Gastrocnemius medialis (tissue), 4 donors: ENCODE measurements around the gene RHOU.

Source experiments
- POLR2A ChIP-seq, 2 donors: fragments of 450-650 bp; IDR thresholded peaks; one replicate each; pipeline ENCODE4 v1.6.1; 2017; ENCODE audit warnings: antibody characterized with exemption in 2 of 2, mild to moderate bottlenecking in 2 of 2, moderate library complexity in 2 of 2
- TF ChIP-seq, protein P1 (sequence below), 5 experiments: fragments of 450-650 bp in 3 of 5; fragments of 200-600 bp in 2 of 5; sonication (generic) in 2 of 5; IDR thresholded peaks in 4 of 5; conservative IDR thresholded peaks in 1 of 5; 1 replicate in 4 of 5; 2 replicates in 1 of 5; pipeline ENCODE4 v1.5.1; 2016 to 2019; ENCODE audit warnings: antibody characterized with exemption in 5 of 5, mild to moderate bottlenecking in 3 of 5, moderate library complexity in 3 of 5

GRCh38 chr1:228736844-228737445 lies 1.7 kb downstream of the RHOU start:
- TF ChIP-seq, protein P1, sequence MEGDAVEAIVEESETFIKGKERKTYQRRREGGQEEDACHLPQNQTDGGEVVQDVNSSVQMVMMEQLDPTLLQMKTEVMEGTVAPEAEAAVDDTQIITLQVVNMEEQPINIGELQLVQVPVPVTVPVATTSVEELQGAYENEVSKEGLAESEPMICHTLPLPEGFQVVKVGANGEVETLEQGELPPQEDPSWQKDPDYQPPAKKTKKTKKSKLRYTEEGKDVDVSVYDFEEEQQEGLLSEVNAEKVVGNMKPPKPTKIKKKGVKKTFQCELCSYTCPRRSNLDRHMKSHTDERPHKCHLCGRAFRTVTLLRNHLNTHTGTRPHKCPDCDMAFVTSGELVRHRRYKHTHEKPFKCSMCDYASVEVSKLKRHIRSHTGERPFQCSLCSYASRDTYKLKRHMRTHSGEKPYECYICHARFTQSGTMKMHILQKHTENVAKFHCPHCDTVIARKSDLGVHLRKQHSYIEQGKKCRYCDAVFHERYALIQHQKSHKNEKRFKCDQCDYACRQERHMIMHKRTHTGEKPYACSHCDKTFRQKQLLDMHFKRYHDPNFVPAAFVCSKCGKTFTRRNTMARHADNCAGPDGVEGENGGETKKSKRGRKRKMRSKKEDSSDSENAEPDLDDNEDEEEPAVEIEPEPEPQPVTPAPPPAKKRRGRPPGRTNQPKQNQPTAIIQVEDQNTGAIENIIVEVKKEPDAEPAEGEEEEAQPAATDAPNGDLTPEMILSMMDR (IDR thresholded peaks at IDR 0.05 in 4 of 5, conservative IDR thresholded peaks at IDR 0.05 in 1 of 5) = no peak
- no peak for TF ChIP-seq POLR2A (IDR thresholded peaks at IDR 0.05)
